ENCODE results near the gene KLK1.

The KLK1 gene

GRCh38 chr19:50803633-50804419 is 19.8 kb downstream of the KLK1 start:
- DNase-seq (ENCODE audit: low read depth), result no peak
- no peak for TF ChIP-seq CTCF (conservative IDR thresholded peaks at IDR 0.05; ENCODE audit: low read length)
- H3K4me3 ChIP-seq (ENCODE audit: low read length), result peak overlapping the region; percentile 98

- no peak overlapping the region for H3K4me3 ChIP-seq (ENCODE audit: low read length)
- DNase-seq (ENCODE audit: low read depth), result no peak
- TF ChIP-seq CTCF (conservative IDR thresholded peaks at IDR 0.05; ENCODE audit: low read length), result no peak
Observed at GRCh38 chr19:50801107-50801506, 22.5 kb downstream of the KLK1 start.

GRCh38 chr19:50799547-50799851 is 24.1 kb downstream of the KLK1 start:
- no peak overlapping the region for H3K4me3 ChIP-seq (ENCODE audit: low read length)
- no peak for DNase-seq (ENCODE audit: low read depth)
- no peak for TF ChIP-seq CTCF (conservative IDR thresholded peaks at IDR 0.05; ENCODE audit: low read length)

- no peak for TF ChIP-seq CTCF (conservative IDR thresholded peaks at IDR 0.05; ENCODE audit: low read length)
- no peak for DNase-seq (ENCODE audit: low read depth)
- no peak overlapping the region for H3K4me3 ChIP-seq (ENCODE audit: low read length)
Observed at GRCh38 chr19:50798659-50799546, 24.7 kb downstream of the KLK1 start.

- H3K4me3 ChIP-seq (ENCODE audit: low read length), result no peak overlapping the region
- DNase-seq (ENCODE audit: low read depth), result no peak
- no peak for TF ChIP-seq CTCF (conservative IDR thresholded peaks at IDR 0.05; ENCODE audit: low read length)
Observed at GRCh38 chr19:50797781-50798658, 25.6 kb downstream of the KLK1 start.

- no peak overlapping the region for H3K4me3 ChIP-seq (ENCODE audit: low read length)
- no peak for TF ChIP-seq CTCF (conservative IDR thresholded peaks at IDR 0.05; ENCODE audit: low read length)
- no peak for DNase-seq (ENCODE audit: low read depth)
Observed at GRCh38 chr19:50797429-50797780, 26.2 kb downstream of the KLK1 start.

All from AG10803 (cell line).